ENCODE results near the gene KSR2.
"Not testable (repeated sequence)": the region's sequence is repeated elsewhere in the genome, so short reads cannot be mapped to it uniquely, and the experiment has no call there.

Gene KSR2

DNA sequence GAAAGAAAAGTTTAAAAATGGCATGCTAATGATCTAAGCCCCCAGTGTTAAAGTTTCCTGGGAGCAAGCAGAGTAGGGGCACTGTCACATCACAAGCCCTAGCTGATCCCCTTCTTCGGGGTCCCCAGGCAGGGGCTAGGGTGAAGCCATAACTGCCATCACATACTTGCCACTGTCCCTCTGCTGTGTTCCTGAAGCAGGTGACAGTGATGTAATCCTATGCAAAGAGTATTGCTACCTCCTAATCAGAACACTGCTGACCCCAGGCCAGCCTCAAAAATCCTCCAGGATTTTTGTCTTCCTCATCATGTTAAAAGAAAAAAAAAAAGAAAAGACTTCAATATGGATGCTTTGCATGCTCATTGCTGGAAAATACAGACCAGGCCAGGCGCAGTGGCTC lies 46.5 kb upstream of the KSR2 start:
- peaks cover 3% of the 10 kb centered on the region for H3K4me1 ChIP-seq
- H3K79me2 ChIP-seq: no peaks in the 10 kb centered on the region
- TF ChIP-seq, protein P1, sequence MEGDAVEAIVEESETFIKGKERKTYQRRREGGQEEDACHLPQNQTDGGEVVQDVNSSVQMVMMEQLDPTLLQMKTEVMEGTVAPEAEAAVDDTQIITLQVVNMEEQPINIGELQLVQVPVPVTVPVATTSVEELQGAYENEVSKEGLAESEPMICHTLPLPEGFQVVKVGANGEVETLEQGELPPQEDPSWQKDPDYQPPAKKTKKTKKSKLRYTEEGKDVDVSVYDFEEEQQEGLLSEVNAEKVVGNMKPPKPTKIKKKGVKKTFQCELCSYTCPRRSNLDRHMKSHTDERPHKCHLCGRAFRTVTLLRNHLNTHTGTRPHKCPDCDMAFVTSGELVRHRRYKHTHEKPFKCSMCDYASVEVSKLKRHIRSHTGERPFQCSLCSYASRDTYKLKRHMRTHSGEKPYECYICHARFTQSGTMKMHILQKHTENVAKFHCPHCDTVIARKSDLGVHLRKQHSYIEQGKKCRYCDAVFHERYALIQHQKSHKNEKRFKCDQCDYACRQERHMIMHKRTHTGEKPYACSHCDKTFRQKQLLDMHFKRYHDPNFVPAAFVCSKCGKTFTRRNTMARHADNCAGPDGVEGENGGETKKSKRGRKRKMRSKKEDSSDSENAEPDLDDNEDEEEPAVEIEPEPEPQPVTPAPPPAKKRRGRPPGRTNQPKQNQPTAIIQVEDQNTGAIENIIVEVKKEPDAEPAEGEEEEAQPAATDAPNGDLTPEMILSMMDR (IDR thresholded peaks at IDR 0.05): no peak
- H3K4me3 ChIP-seq (ENCODE audit: low read depth, low read length): no peak overlapping the region
- H3K36me3 ChIP-seq (ENCODE audit: control insufficient read depth, insufficient read depth, low read length): no peaks in the 10 kb centered on the region
- no peak overlapping the region for H3K9ac ChIP-seq
- no peak overlapping the region for H2AFZ ChIP-seq
- H3K4me2 ChIP-seq (ENCODE audit: low read length): no peak overlapping the region
- H3K27ac ChIP-seq: no peak overlapping the region
- H3K27me3 ChIP-seq (ENCODE audit: control insufficient read depth, insufficient read depth, low read length): no peaks in the 10 kb centered on the region
- H3K9me3 ChIP-seq (ENCODE audit: control insufficient read depth, low read length): no peaks in the 10 kb centered on the region

DNA sequence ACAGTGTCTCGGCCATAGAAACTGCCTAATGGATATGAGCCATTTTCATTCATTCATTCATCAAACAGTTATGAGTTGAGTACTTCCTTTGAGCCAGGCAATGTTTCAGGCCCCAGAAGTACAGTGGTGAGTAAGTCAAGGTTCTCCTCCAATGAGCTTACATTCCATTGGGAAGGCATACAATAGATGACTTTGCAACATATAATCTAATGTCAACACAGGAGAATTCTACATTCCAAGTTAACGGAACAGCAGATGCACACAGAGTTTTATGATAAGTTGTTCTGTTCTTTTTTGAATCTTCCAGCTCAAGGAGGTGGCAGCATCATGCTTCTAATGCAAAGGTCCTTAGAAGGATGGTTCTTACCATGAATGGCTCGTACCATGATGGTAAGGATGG lies 44.5 kb upstream of the KSR2 start:
- no peaks in the 10 kb centered on the region for H3K79me2 ChIP-seq
- no peaks in the 10 kb centered on the region for H3K9me3 ChIP-seq (ENCODE audit: control insufficient read depth, low read length)
- no peak overlapping the region for H3K4me3 ChIP-seq (ENCODE audit: low read depth, low read length)
- TF ChIP-seq, protein P1 (IDR thresholded peaks at IDR 0.05): no peak
- H3K4me2 ChIP-seq (ENCODE audit: low read length): no peak overlapping the region
- no peaks in the 10 kb centered on the region for H3K36me3 ChIP-seq (ENCODE audit: control insufficient read depth, insufficient read depth, low read length)
- H3K27ac ChIP-seq: no peak overlapping the region
- no peaks in the 10 kb centered on the region for H3K27me3 ChIP-seq (ENCODE audit: control insufficient read depth, insufficient read depth, low read length)
- H3K4me1 ChIP-seq: peaks cover 3% of the 10 kb centered on the region
- H2AFZ ChIP-seq: no peak overlapping the region
- H3K9ac ChIP-seq: no peak overlapping the region

DNA sequence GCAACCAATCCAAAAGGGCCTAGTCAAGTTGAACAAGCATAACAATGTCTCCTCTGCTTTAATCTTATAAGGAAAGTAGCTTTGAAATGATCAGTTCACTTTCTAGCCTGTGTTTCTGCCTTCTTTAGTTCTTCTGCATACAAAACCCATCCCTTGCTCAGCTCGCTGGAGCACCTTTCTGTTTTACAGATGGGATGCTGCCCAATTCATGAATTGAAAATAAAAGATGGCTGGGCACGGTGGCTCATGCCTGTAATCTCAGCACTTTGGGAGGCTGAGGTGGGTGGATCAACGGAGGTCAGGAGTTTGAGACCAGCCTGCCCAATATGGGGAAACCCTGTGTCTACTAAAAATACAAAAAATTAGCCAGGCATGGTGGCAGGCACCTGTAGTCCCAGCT lies 43.2 kb upstream of the KSR2 start:
- TF ChIP-seq, protein P1 (IDR thresholded peaks at IDR 0.05): no peak
- Histone ChIP-seq H3K9me3 (ENCODE audit: control insufficient read depth, low read length) (no peaks in the 10 kb centered on the region), H3K4me2 (ENCODE audit: low read length) (no peak overlapping the region), H3K79me2 (no peaks in the 10 kb centered on the region), H3K4me3 (ENCODE audit: low read depth, low read length) (no peak overlapping the region), H2AFZ (no peak overlapping the region), H3K4me1 (peaks cover under 1% of the 10 kb centered on the region), H3K27ac (no peak overlapping the region), H3K36me3 (ENCODE audit: control insufficient read depth, insufficient read depth, low read length) (no peaks in the 10 kb centered on the region), H3K27me3 (ENCODE audit: control insufficient read depth, insufficient read depth, low read length) (no peaks in the 10 kb centered on the region), H3K9ac (no peak overlapping the region)

DNA sequence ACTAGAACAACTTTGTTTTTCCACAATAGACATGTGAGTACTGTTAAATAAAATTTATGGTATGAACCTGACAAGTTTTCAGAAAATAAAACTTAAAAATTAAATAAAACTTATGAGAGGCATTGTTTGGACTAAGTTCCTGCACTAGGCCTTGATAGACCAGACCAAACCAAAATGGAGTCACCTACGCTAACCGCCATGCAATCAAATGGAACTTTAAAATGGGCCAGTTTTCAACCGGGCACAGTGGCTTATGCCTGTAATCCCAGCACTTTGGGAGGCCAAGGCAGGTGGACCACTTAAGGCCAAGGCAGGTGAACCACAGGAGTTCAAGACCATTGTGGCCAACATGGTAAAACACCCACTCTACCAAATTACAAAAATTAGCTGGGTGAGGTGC lies 42.6 kb upstream of the KSR2 start:
- TF ChIP-seq, protein P1 (IDR thresholded peaks at IDR 0.05): no peak

DNA sequence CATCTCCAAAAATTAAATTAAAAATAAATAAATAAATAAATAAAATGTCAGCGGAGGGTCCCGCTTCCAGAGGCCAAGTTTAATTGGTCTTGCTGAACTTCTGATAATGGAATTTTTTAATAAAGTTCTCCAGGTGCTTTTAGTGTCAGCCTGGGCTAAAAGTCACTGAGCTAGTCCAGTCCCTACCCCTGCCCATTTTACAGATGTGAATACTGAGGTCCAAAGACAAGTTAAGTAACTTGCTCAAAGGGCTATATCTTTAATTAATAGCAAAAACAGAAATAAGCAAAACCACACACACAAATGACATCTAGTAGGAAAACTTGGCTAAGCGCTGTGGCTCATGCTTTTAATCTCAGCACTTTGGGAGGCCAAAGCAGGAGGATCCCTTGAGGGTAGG lies 42.1 kb upstream of the KSR2 start:
- no peak overlapping the region for H2AFZ ChIP-seq
- no peaks in the 10 kb centered on the region for H3K36me3 ChIP-seq (ENCODE audit: control insufficient read depth, insufficient read depth, low read length)
- H3K9ac ChIP-seq: no peak overlapping the region
- no peak overlapping the region for H3K4me3 ChIP-seq (ENCODE audit: low read depth, low read length)
- H3K27me3 ChIP-seq (ENCODE audit: control insufficient read depth, insufficient read depth, low read length): no peaks in the 10 kb centered on the region
- no peak overlapping the region for H3K4me2 ChIP-seq (ENCODE audit: low read length)
- TF ChIP-seq, protein P1 (IDR thresholded peaks at IDR 0.05): no peak
- H3K27ac ChIP-seq: no peak overlapping the region
- no peaks in the 10 kb centered on the region for H3K4me1 ChIP-seq
- H3K9me3 ChIP-seq (ENCODE audit: control insufficient read depth, low read length): no peaks in the 10 kb centered on the region
- H3K79me2 ChIP-seq: no peaks in the 10 kb centered on the region

More for the DNA sequence above, 42.6 kb upstream of the KSR2 start:
- Histone ChIP-seq H3K27me3 (ENCODE audit: control insufficient read depth, insufficient read depth, low read length) (no peaks in the 10 kb centered on the region), H3K4me2 (ENCODE audit: low read length) (no peak overlapping the region), H3K9ac (no peak overlapping the region), H3K27ac (no peak overlapping the region), H3K4me1 (no peaks in the 10 kb centered on the region), H3K36me3 (ENCODE audit: control insufficient read depth, insufficient read depth, low read length) (no peaks in the 10 kb centered on the region), H3K9me3 (ENCODE audit: control insufficient read depth, low read length) (no peaks in the 10 kb centered on the region), H3K4me3 (ENCODE audit: low read depth, low read length) (no peak overlapping the region), H3K79me2 (no peaks in the 10 kb centered on the region), H2AFZ (no peak overlapping the region)

DNA sequence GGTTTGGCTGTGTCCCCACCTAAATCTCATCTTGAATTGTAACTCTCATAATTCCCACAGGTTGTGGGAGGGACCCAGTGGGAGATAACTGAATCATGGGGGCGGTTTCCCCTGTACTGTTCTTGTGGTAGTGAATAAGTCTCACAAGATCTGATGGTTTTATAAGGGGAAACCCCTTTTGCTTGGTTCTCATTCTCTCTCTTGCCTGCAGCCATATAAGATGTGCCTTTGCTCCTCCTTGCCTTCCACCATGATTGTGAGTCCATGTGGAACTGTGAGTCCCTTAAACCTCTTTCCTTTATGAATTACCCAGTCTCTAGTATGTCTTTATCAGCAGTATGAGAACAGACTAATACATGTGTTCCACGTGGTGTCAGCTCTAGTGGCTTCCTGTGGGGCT lies 31.0 kb upstream of the KSR2 start:
- H3K4me2 ChIP-seq (ENCODE audit: low read length); H2AFZ ChIP-seq; H3K4me1 ChIP-seq; H3K79me2 ChIP-seq; H3K27ac ChIP-seq; H3K4me3 ChIP-seq (ENCODE audit: low read depth, low read length); H3K9me3 ChIP-seq (ENCODE audit: control insufficient read depth, low read length); H3K27me3 ChIP-seq (ENCODE audit: control insufficient read depth, insufficient read depth, low read length); H3K36me3 ChIP-seq (ENCODE audit: control insufficient read depth, insufficient read depth, low read length); H3K9ac ChIP-seq: not testable (repeated sequence)

Measured in parathyroid adenoma (tissue), 2 donors.